A172 (cell line): ENCODE data around the gene PIK3C2B. TPM values are rescaled to one million over a fixed set of nuclear protein-coding genes. Genes with fewer than 3 reads are reported as not detected.
"Not testable (repeated sequence)": the region's sequence is repeated elsewhere in the genome, so short reads cannot be mapped to it uniquely, and the experiment has no call there.

ENCODE experiments used
- DNase-seq: peaks from one replicate; pipeline ENCODE4 v3.0.0-alpha.2; 2015; ENCODE audit warnings: low spot score
- total RNA-seq: library from RNA; depleted of rRNA; stranded (reverse); fragments of >200 nt; shearing (Covaris generic); gene quantifications from 2 replicates; pipeline ENCODE4 v1.2.3, GENCODE V29; 2014

Gene PIK3C2B
- total RNA-seq, 1 experiment from 2014 or later = 2.5 TPM

DNA sequence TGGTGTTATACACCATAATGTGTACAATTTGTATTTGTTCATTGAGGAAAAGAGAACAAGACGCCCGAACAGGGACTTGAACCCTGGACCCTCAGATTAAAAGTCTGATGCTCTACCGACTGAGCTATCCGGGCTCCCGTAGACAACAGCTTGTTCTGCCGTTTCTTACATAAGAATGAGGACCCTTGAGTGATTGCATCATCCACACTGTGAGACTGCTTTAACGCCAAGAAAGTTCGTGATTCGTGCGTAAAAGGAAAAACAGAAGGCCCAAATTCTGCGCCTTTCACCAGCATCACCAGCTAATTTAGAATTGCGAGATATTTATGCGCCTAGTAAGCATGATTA is 12.3 kb upstream of the PIK3C2B start:
- peak; percentile 94 for DNase-seq

DNA sequence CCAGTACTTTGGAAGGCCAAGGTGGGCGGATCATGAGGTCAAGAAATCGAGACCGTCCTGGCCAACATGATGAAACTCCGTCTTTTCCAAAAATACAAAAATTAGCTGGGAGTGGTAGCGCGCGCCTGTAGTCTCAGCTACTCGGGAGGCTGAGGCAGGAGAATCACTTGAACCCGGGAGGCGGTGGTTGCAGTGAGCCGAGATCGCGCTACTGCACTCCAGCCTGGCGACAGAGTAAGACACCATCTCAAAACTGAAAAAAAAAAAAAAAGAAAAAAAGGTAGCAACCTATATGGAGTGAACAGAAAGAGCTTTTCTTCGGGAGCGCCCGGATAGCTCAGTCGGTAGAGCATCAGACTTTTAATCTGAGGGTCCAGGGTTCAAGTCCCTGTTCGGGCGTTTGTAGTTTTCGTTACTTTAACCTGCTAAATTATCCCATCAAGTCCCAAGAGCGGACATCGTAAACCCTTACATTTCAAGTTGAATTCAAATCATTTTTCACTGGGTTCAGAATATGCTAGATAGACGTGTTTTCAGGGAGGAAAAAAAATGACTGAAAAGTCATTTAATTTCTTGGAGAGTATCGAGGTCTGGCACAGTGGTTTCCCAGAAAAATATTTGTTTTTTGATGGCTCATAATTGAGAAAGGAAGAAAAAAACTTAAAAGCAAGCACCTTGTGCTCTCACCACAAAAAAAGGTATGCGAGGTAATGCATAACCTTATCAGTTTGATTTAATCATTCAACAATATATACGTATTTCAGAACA is 11.8 kb upstream of the PIK3C2B start:
- DNase-seq = peak; percentile 97

DNA sequence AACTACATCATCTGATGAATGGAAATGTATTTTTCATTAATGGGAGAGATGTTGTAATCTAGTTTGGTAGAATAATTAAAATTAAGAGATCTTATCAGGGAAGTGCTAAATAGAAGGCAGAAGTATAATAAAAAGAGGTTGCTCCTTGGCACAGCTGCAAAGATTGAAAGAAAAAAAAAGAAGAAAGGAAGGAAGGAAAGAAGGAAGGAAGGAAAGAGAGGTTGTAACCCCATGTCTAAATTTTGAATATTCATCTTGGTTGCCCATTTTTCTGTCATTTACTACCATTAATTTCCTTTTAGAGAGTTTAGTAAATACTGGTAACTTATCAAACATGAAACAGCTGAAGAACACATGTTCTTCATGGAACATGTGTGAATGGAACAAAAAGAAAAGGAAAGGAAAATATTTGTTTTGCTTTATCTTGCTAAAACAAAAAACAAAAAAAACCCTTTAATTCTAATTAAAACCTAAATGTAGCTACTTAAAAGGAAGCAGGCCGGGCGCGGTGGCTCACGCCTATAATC is 11.1 kb upstream of the PIK3C2B start:
- DNase-seq = no peak

DNA sequence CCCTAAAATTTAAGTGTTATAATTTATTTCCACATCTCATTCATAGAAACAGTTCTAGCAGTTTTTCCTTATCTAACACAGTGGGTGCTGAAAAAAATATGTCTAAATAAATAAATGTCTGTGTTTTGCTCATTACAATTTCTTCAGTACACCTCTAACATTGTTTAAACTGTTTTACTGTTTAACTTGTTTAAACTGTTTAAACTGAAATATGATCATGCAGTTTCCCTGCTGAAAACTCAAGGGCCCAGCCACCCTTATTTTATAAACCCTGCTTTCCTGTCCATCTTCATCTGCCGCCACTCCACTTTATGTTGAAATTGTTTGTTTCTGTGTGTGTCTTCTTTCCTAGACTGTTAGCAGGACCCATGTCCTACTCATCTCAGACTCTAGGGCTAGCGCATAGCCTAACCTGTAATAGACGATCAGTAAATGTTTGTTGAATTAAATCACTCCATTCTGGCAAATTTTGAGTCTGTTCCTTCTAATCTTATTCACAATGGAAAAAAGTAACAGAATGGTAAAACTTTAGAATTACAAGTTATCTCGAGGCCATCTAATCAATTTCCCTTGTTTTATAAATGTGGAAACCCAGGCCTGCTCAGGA is 9.4 kb upstream of the PIK3C2B start:
- no peak for DNase-seq

DNA sequence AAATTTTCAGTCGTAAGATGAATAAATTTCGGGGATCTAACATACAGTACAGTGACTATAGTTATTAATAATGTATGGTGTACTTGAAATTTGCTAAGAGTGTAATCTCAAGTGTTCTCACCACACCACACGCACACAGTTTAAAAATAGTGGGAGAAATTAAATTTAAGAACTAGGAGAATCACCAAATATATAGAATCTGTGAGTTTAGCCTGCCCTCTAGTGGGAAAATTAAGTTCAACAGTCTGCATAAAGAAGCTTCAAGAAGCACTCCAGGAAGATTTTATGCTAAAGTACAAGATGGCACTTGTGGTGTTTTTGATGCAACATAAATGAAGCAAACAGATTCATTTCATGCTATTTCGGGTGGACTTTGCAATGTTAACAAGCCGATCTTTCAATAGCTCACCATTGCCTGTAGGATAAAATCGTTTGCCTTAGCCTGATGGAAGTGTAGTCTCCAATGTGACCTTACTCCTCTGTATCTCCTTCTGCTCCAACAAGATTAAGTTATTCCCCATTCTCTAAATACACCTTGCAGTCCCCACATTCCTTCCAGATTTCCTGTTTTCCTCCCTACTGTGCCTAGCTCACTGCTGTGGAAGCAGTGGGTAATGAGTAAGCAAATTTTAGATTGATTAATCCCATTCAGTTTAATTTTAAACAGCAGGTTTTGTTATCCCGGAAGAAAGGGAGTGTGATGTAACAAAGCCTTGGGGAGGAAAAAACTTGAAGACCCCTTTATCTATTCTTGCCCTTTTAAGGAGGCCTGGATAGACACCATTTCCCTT is 8.7 kb upstream of the PIK3C2B start:
- DNase-seq = peak; percentile 76

DNA sequence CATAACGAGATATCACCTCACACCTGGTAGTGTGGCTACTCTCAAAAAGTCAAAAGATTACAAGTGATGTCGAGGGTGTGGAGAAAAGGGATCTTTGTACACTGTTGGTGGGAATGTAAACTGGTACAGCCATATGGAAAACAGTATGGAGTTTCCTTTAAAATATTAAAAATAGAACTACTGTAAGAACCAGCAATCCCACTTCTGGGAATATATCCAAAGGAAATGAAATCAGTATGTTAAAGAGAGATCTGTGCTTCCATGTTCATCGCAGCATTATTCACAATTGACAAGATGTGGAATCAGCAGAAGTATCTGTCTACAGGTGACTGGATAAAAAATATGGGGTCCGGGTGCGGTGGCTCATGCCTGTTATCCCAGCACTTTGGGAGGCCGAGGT is 7.6 kb upstream of the PIK3C2B start:
- no peak for DNase-seq

DNA sequence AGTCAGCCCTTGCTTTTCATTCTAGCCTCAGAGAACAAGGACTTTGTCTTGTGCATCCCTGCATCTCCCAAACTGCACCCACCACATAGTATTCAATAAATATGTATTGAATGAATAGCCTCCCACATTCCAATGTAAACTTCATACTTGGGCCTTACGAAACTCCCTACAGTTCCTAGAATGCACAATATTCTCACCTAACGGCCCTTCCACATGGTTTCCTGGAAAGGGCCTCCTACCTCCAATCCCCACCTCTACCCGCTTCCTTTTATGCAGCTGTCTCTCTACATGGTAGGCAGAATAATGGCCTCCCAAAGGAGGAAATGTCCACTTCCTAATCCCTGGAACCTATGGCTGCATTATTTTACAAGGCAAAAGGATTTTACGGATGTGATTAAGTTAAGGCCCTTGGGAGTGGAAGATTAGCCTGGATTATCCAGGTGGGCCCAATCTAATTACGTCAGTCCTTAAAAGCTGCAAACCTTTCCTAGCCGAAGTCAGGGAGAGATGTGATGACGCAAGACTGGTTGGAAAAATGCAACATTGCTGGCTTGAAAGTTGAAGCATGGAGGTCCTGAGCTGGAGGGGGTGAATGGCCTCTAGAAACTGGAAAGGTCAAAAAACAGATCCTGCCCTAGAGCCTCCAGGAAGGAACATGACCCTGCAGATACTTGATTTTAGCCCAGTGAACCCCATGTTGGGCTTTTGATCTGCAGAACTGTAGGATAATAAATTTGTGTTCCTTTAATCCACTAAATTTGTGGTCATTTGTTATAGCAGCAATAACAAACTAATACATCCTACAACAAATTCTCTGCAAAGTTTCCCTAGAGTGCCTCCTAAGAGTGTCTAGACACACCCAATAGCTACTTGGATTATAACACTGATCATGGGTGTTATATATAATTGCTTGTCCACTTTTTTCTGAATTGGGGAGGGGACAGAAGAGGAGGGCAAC is 5.2 kb upstream of the PIK3C2B start:
- no peak for DNase-seq

DNA sequence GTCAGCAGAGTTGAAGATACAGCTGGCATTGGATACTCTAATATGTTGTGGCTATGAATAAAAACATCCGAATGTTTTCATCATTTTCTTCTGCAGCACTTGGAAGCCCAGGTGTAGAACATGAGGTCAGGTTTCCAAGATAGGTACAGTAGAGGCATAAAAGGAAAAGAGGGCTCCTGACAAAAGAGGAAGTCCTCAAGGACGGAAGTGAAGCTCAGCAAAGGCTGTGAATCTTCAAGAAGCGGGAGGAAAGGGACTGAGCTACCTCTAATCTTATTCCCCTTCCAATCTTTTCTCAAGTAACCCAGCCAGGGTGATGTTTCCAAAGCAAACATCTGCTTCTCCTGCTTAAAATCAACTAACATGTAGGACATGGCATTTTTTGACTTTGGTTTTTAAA is 4.4 kb upstream of the PIK3C2B start:
- no peak for DNase-seq

DNA sequence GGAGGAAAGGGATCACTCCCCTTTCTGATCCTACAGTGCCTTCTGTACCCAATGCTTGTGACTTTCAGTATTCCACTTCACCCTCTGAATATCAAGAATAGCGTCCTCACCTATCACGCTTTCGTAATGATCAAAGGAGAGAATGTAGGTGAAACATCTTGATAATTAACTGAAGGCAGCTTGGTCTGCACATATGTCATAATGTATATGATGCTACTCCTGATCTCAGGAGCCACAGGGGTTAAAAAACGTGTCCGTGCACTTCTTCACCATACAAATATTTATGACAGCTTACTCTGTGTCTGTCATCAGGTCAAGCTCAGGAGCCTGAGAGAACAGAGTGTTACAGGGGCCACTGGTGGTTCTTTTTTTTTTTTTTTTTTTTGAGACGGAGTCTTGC is 1.2 kb upstream of the PIK3C2B start:
- no peak for DNase-seq

DNA sequence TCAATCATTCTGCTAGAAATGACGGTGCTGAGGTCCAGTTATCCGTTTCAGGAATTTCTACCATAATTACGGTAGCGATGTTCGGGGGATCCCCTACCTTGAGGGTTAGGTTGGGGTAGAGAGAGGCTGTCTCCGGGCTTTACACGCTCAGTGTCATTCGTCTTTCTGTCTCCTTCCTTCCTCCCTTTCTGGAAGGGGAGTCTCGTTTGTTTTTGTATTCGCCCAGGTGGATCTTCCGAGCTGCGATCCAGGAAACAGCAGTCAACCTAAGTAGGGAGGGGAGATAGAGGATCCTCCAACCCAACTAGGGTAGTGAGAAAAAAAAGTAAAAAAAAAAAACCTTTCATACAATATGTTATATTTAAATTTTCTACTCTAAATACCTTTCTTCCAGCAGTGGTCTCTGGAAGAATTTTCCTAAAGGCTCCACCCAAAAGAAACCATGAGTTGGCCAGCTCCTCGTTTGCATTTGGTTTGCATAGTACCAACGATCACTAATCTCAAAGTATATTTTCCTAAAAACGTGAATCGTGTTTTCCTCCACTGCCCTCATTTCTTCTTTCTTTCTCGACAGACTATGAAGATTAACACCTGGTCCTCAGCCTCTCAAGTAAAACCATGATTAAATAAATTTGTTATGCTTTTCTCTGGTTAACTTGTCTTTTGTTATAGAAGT is 611 bp upstream of the PIK3C2B start:
- peak; percentile 28 for DNase-seq

DNA sequence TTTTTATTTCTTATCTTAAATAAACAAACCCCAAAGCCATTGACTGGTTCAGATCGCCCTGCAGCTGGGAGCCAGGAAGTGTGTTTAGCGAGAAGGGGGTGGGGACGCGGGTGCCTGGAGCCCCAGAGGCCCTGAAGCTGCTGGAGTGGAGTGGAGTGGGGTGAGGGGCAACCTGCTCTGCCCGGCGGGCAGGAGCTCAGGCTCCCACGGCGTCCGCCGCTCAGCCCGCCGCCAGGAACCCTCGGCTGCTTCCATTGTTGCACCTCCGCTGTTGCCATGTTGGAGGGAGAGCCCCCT is 673 bp downstream of the PIK3C2B start:
- DNase-seq = peak; percentile 72

DNA sequence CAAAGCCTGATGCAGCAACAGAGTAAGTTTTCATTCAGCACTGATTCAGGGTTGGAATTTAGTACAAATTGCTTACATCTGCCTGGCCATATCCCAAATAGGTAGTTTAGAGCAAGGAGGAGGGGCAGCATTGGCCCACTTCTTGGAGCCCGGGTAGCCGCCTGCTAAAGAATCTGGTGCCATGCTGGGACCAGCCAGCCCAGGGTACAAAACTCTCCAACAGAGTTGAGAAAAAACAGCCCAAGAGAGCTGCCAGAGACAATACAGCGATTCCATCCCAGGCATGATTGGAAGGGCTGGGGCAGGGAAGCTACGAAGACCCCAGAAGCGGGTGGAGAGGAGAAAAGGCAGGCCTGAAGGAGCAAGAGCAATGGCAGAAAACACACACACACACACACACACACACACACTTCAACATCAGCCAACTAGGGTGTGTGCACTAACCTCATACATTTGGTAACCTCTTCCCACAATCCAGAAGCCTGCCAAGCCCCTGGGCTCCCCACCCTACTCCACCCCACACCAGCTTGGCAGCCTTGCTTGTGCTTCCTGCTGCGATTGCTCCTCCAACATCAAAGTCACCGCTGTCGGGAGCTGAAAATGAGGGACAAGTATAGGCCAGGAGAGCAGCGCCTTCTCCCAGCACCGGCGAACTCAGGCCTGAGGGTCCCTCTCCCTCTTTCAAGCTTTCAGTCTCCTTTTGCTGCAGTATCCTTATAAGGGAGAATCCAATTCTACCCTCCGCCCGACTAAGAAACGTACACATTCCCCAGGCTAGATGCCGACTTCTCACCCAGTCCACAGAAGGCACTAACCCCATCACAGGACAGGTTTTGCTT is 1.2 kb downstream of the PIK3C2B start:
- DNase-seq = peak; percentile 67

DNA sequence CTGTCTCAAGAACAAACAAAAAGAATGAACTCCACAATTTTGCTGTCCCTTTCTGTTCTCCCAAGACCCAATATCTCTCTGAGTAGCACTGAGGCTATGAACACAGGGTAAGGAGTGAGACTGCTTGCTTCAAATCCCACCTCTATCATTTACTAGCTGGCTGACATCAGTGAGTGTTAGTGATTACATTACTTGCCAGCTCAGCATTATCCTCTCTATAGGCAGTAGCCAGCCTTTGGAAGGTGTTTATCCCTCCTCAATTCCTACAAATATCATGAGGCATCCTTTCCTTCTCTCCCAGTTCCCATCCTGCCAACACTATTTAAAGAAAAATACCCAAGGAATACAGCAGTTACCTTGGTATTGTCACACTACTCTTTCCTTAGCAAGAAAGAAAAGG is 3.0 kb downstream of the PIK3C2B start:
- DNase-seq = no peak

DNA sequence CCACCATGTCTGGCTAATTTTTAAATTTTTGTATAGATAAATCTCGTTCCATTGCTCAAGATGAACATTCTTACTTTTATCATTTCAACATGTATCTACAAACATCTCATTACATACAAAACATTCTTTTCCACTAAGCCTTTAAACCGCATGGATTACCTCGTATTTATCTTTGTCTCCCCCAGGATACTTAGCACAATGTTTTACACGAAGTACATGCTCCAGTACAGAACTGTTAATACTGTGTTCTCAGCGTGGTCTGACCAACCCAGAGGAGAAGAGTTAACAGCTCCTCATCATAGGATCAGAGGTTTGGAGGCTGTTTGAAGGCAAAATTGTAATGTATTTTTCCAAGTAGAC is 7.4 kb downstream of the PIK3C2B start:
- DNase-seq = no peak

DNA sequence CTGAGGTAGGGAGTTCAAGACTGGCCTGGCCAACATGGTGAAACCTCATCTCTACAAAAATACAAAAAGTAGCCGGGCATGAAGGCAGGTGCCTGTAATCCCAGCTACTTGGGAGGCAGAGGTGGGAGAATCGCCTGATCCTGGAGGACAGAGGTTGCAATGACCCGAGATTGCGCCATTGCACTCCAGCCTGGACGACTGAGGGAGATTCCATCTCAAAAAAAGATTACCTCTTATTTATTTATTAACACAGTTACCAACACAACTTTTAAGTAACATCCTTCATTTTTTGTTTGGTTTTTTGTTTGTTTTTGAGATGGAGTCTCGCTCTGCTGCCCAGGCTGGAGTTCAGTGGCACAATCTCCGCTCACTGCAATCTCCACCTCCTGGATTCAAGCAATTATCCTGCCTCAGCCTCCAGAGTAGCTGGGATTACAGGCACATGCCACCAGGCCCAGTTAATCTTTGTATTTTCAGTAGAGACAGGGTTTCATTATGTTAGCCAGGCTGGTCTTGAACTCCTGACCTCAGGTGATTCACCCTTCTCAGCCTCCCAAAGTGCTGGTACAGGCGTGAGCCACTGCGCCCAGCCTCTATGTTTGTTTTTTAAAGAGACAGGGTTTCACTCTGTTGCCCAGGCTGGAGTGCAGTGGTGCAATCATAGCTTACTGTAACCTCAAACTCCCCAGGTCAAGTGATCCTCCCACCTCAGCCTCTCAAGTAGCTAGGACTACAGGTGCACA is 7.9 kb downstream of the PIK3C2B start:
- DNase-seq = not testable (repeated sequence)

DNA sequence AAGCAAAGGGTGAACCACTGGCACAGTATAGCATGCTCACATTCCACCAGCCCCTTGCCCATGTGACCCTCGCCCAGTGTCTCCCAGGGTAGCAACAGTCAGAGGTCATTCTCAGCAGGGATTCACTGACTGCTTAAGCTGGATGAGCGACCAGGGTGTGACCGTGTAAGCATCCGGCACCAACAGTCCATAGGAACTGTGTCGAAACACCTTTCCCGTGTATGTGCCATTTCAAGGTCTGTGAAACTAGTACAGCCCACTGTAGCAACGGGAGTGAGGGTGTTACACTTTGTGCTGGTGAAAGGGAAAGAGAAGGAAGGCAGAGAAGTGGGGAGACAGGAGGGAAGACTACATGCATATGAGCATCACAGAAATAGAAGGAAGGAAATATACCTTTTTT is 10.8 kb downstream of the PIK3C2B start:
- no peak for DNase-seq

DNA sequence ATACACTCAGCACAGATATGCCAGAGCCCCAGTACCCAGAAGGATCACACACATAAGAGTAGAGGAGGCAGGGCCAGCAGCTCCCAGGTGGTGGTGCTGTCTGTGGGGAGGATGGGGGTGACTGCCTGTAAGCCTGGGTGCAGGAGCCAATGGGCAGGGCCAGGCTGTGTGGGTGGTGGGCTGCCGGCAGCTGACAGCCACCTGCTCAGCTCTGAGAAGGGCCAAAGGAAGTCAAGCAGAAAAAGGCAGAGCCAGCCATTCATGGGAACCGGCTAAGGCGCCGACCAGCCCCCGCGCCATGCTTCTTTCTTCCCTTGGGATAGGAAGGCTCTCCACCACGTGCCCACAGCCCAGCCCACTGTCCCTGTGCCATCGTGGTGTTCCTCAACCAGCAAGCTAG is 14.1 kb downstream of the PIK3C2B start:
- no peak for DNase-seq

DNA sequence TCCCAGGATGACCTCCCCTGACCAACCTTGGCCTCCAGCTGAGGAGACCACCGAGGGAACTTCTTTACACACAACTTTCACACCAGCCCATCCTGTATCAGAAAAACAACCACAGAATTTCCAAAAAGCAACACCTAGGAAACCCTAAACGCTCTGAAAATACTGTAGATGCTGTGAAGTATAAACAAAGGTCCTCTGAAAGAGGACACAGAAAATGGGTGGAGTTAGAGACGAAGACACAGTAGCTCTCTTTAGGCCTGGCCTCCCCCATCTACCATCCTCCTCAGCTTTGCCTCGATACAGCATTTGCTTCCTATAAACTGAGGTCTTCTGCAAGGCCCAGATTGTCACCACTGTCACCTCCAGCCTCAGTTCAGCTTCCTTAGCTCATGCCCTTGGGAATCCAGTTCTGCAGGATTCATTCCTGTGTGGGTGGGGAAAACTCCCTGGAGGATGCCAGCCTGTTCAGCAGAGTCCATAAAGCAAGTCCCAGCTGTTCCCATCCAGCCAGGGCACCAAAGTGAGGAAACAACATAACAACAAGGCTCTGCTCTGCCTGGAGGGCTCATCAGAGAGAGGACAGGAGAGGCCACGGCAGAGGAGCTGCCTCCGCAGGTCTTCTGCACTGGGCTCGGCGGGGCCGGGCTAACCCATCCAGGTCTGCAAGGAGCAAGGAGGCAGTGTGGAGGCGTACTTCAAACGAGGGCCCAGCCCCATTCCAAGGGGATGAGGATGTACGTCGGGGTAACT is 15.0 kb downstream of the PIK3C2B start:
- DNase-seq = no peak

DNA sequence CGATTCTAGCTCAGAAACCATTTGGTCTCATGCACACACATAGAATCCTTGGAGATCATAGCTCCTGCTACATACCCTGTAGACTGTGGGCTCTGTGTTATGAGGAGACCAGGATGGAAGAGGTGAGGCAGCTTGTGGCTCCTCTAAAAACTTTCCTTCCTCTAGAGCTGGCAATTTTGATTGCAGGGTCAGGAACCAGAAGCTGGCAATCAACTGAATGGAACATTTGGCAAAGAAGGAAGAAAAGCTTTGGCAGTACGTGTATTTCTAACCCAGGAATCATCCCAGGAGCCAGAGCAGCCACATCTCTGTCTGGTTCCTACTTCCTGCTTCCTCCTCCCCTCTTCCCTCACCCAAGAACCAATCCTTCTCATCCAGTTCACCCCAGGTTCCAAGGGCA is 15.7 kb downstream of the PIK3C2B start:
- no peak for DNase-seq
